ENCODE results near the gene CASS4. TPM values are rescaled to one million over a fixed set of nuclear protein-coding genes. Genes with fewer than 3 reads are reported as not detected.

The CASS4 gene
- total RNA-seq, 1 donor from 2014 or later, result not detected

DNA sequence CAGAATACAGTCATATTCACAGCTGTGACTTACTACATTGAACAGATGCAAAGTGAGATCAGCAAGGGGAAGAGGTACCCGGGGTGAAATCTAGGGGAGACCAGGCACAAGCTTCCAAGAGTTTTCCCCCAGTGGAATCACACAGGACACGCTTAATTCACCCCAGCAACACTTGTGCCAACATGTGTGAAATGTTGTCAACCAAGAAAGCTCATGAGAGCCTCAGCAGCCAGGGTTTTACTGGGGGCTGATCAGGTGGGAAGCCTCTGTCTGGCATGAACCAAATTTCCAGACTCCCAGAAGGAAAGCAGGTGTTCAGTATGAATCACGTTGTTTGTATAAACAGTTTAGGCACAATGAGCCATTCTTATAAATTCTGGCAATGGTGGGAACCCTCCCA is 49.5 kb downstream of the CASS4 start:
- TF ChIP-seq, protein P1, sequence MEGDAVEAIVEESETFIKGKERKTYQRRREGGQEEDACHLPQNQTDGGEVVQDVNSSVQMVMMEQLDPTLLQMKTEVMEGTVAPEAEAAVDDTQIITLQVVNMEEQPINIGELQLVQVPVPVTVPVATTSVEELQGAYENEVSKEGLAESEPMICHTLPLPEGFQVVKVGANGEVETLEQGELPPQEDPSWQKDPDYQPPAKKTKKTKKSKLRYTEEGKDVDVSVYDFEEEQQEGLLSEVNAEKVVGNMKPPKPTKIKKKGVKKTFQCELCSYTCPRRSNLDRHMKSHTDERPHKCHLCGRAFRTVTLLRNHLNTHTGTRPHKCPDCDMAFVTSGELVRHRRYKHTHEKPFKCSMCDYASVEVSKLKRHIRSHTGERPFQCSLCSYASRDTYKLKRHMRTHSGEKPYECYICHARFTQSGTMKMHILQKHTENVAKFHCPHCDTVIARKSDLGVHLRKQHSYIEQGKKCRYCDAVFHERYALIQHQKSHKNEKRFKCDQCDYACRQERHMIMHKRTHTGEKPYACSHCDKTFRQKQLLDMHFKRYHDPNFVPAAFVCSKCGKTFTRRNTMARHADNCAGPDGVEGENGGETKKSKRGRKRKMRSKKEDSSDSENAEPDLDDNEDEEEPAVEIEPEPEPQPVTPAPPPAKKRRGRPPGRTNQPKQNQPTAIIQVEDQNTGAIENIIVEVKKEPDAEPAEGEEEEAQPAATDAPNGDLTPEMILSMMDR (IDR thresholded peaks at IDR 0.05; ENCODE audit: insufficient read depth, low read length, severe bottlenecking), result no peak
- DNase-seq (ENCODE audit: low read depth) (no peak), FAIRE-seq (no peak)
- H3K4me3 ChIP-seq (ENCODE audit: low read depth, low read length), result no peak overlapping the region
- H3K27me3 ChIP-seq (ENCODE audit: control insufficient read depth, insufficient read depth, low read length), result no peaks in the 10 kb centered on the region
- no peaks in the 10 kb centered on the region for H3K36me3 ChIP-seq (ENCODE audit: control insufficient read depth, insufficient read depth, low read length)

DNA sequence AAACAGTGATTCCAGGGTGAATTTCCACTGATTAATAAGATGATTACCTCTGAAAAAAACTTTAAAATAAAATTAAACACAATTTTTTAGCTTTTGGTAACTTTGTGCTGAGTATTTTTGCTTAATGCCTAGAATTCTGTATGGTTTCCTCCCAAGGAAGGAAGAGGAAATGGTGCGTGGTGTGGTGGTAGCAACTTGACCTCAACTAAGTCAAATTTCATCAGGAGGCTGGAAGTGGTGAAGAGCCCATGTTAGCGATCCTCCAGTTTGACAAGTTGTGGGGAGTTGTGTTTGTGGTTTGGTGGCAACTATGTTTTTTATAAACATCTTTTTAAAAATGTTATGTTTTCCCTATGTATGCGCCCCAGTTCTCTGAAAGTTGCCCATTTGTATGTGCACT is 51.4 kb downstream of the CASS4 start:
- DNase-seq (ENCODE audit: low read depth), result no peak
- H3K4me3 ChIP-seq (ENCODE audit: low read depth, low read length), result no peak overlapping the region
- TF ChIP-seq, protein P1 (IDR thresholded peaks at IDR 0.05; ENCODE audit: insufficient read depth, low read length, severe bottlenecking), result no peak
- no peaks in the 10 kb centered on the region for H3K27me3 ChIP-seq (ENCODE audit: control insufficient read depth, insufficient read depth, low read length)
- no peak for FAIRE-seq
- no peaks in the 10 kb centered on the region for H3K36me3 ChIP-seq (ENCODE audit: control insufficient read depth, insufficient read depth, low read length)

DNA sequence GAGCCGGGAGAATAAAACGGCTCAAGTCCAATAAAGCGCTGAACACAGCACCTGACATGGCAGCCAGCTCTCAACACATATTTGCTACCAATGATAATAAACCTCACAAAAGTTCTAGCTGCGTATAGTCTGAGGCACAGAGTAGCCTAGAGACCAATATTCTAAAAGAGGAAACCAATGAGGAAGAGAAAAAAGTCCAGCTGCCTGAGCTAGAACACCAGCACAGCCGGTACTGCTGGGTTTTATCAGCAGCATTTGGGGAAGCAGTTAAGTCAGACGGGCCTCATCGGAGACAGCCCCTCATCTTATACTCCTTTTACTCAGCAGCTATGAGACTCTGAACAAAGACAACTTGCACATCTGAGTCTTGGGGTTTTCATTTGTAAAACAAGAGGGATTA is 53.9 kb downstream of the CASS4 start:
- DNase-seq (ENCODE audit: low read depth) (no peak), FAIRE-seq (no peak)
- H3K4me3 ChIP-seq (ENCODE audit: low read depth, low read length), result no peak overlapping the region
- H3K36me3 ChIP-seq (ENCODE audit: control insufficient read depth, insufficient read depth, low read length), result no peaks in the 10 kb centered on the region
- no peaks in the 10 kb centered on the region for H3K27me3 ChIP-seq (ENCODE audit: control insufficient read depth, insufficient read depth, low read length)
- TF ChIP-seq, protein P1 (IDR thresholded peaks at IDR 0.05; ENCODE audit: insufficient read depth, low read length, severe bottlenecking), result no peak

DNA sequence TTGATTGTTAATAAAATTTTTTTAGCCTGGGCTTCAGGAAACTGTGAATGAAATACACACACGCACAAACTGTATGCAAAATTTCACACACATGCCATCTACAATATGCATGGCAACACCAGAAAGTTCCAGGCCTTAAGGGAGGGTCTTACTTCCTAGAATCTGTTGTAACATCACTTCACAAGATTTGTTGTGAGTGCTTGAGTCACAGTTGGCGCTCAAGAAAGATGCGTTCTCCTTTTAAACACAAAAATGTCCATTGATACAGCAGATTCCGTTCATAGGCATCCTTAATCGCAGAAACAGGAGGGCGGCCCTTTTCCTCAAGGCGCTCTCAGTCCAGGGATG is 55.9 kb downstream of the CASS4 start:
- FAIRE-seq (no peak), DNase-seq (ENCODE audit: low read depth) (no peak)
- Histone ChIP-seq H3K27me3 (ENCODE audit: control insufficient read depth, insufficient read depth, low read length) (no peaks in the 10 kb centered on the region), H3K36me3 (ENCODE audit: control insufficient read depth, insufficient read depth, low read length) (no peaks in the 10 kb centered on the region), H3K4me3 (ENCODE audit: low read depth, low read length) (peak overlapping the region; percentile 97)
- TF ChIP-seq, protein P1 (IDR thresholded peaks at IDR 0.05; ENCODE audit: insufficient read depth, low read length, severe bottlenecking), result no peak

DNA sequence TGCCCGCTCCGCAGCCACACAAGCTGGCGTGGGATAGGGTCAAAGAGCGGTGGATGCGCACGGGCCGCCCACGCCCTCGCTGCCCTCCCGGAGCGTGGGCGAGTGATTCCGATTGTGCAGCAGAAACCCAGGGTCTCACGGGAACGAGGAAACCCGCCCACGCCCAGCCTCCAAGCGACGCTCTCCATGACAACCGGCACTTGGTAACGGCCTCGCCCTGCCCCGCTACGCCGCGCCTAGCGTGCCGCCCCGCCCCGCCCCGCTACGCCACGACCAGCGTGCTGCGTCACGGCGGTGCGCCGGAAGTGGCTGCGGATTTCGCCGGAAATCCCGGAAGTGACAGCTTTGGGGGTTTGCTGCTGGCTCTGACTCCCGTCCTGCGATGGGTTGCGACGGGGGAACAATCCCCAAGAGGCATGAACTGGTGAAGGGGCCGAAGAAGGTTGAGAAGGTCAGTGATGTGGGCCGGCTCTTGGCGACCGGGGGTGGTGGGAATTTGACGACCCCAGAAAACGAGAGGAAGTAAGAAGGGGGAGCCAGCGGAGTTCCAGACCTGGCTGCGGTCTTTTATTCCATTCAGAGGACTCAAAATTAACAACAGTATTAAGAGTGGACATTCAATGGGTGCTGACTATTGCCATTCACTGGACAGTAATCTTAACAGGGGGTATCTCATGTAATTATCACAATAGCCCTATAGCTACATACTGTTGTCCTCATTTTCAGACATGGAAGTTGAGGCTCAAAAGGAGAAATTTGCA is 56.4 kb downstream of the CASS4 start, which contains the start of gene RTF2:
RTF2 (plus strand) TSS at position 312 of the 761 bp plus-strand sequence; CDS start at position 383, 71 bp downstream.
- DNase-seq (ENCODE audit: low read depth) (peak; percentile 76), FAIRE-seq (no peak)
- TF ChIP-seq, protein P1 (IDR thresholded peaks at IDR 0.05; ENCODE audit: insufficient read depth, low read length, severe bottlenecking), result no peak
- Histone ChIP-seq H3K27me3 (ENCODE audit: control insufficient read depth, insufficient read depth, low read length) (no peaks in the 10 kb centered on the region), H3K4me3 (ENCODE audit: low read depth, low read length) (peak within 1 kb of the TSS; percentile 97), H3K36me3 (ENCODE audit: control insufficient read depth, insufficient read depth, low read length) (peaks cover 1% of the 10 kb centered on the region)

DNA sequence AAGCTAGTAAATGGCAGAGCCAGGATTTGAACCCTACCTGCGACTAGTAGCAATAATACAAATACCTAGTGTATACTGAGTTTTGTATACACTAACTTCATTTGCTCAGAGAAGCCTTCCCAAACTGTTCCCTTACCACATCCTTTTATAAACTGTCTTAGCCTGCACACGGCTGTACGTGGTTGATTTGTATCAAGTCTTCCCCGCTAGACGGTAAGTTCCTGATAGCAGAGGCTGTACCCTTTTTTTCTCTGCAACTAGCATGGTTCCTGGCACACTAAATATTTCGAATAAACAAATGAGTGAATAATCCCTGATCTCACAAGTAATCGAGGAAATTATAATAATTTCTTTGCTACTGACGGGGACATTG is 57.0 kb downstream of the CASS4 start:
- peaks cover 3% of the 10 kb centered on the region for H3K36me3 ChIP-seq (ENCODE audit: control insufficient read depth, insufficient read depth, low read length)
- TF ChIP-seq, protein P1 (IDR thresholded peaks at IDR 0.05; ENCODE audit: insufficient read depth, low read length, severe bottlenecking), result no peak
- H3K27me3 ChIP-seq (ENCODE audit: control insufficient read depth, insufficient read depth, low read length), result no peaks in the 10 kb centered on the region
- FAIRE-seq, result no peak
- DNase-seq (ENCODE audit: low read depth), result no peak
- peak overlapping the region; percentile 97 for H3K4me3 ChIP-seq (ENCODE audit: low read depth, low read length)
